ELF-1 (cell line): ENCODE data around the gene C1orf141.
"Not testable (repeated sequence)": the region's sequence is repeated elsewhere in the genome, so short reads cannot be mapped to it uniquely, and the experiment has no call there.

ENCODE experiments used
- DNase-seq: peaks from one replicate; pipeline ENCODE4 v3.0.0-alpha.2; 2016; ENCODE audit warnings: low read depth, low spot score

The C1orf141 gene

DNA sequence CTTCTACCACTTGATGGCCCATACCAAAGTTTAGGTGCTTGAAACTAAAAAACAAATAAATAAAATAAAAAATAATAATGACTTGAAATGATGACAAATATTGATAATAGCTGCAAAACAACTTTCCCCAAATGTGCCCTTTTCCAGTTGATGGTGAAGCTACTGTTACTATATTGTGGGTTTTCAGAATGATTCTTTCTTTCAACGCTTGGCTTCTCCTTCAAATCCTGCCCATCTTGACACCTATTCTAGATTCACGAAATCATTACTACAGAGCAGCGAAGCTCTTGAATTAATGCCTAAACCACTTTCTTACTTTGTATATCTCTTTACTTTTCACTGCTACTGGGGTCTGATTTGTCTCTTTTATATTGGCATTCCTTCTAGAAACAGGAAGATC is 9.2 kb upstream of the C1orf141 start:
- no peak for DNase-seq

DNA sequence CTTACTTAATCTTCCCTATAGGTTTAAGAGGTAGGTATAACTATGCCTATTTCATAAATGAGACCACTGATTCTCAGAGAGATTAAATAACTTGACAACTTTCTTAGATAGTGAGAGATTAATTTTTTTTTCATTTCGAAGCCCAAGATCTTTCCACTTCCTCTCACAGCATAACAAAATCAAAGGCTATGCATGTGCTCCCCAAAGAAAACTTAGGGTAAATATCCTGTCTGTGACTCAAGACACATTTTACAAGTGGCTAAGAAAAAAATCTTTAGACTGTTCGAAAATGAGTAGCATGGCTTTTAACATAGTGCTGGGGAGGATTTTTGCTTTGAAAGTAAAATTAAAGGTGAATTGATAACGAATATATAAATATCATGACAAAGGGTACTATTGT is 8.2 kb upstream of the C1orf141 start:
- DNase-seq = no peak

- not testable (repeated sequence) for DNase-seq
Measured at GRCh38 chr1:67141832-67142231, 7.1 kb upstream of the C1orf141 start.

- DNase-seq = no peak
Measured at GRCh38 chr1:67140460-67140859, 5.7 kb upstream of the C1orf141 start.

- no peak for DNase-seq
Measured at GRCh38 chr1:67138813-67139499, 4.2 kb upstream of the C1orf141 start.

DNA sequence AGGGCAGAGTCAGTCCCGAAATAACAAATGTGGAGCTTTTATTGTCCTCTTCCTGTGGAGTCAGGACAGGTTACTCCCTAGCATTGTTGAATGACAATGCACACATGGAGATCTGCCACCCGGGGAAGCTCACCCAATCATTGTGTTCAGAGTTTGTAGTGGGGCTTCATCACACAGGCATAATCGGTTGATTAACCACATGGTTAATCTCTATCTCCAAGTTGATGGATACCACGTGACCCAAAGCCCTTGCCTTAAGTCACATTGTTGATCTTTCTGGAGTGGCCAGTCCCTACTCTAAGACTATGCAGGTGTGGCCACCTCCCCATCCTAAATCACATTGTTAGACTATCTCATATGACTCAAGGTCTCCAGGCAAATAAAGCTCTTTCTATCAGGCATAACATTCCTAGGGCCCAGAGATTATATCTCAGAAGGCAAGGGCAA is 2.6 kb upstream of the C1orf141 start:
- DNase-seq = no peak

DNA sequence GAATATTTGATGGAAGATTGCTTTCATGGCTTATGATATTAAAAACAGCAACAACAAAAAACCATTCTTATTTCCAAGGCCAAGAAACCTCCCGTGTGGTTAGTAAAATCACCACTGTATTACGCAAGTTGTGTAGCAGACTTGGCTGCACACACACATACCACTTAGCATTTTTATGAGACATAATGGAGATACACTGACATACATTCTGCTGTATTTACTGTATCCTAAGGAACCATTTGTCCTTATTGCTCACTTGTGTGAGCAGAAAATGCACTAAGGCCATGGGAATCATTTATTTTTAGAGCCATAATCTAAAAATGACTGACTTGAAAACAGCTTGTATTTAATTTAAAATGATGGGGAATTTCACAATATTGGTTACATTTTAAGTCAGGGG is 584 bp upstream of the C1orf141 start:
- no peak for DNase-seq

- no peak for DNase-seq
Measured at GRCh38 chr1:67133177-67133576, 1.6 kb downstream of the C1orf141 start.

GRCh38 chr1:67130673-67131072 is 4.1 kb downstream of the C1orf141 start:
- no peak for DNase-seq

DNA sequence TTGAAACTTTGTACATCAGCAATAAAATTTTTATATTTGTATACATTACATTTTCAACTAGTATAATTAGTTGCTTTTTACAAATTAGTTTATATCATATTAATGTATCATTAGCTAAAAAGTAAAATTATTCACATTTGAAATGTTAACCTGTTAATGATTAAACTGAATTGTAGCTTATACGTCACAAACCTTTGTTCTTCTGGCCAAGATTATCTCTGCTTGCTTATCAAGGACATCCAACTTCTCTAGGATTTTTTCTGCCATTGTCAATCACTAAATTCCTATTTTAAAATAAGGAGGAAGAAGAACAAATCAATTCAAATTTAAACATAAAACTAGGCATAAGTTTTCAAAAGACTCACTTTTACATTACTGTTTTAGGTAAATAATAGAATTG is 7.8 kb downstream of the C1orf141 start:
- DNase-seq = no peak

DNA sequence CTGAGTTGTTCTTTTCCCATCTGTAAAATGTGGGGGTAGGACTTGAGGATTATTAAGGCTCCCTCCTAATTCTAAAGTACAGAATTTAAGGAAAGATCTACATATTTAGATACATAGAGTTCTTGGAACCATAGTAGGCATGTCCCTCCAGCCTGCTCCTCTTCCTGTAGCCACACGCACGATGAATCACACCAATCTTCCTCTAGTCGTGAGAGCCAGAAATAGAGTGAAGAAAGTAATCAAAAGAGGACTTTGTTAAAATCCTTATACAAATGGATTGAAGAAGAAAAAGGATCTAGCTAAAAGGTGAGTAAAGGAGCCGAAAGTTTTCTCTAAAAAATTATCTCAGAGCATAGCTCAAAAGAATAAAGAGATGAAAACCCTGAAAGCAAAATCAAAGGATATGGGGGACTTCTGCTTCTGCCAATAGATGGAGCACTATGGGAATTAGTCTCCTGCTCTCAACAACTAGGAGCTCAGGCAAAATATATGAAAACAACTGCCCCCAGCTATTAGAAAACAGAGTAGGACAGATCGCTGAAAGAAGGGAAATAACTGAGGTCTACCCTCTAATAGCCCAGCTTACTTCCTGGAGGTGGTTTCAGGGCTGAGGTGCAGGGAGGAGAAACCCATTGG is 8.5 kb downstream of the C1orf141 start:
- no peak for DNase-seq

GRCh38 chr1:67124455-67124854 is 10.3 kb downstream of the C1orf141 start:
- DNase-seq = no peak

- DNase-seq = no peak
Measured at GRCh38 chr1:67120855-67121619, 13.7 kb downstream of the C1orf141 start.

DNA sequence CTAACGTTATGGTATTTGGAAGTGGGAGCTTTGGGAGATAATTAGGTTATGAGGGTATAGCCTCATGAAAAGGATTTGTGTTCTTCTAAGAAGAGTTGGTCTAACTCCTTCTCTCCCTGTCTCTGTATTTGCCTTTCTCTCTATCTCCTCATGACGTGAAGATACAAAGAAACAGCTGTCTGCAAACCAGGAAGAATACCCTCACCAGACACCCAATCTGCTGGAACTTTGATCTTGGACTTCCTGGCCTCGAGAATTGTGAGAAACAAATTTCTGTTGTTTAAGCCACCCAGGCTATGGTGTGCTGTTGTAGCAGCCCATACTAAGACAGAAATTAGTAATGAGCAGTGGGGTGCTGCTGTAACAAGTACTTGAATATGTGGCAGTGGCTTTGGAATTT is 16.1 kb downstream of the C1orf141 start:
- no peak for DNase-seq

DNA sequence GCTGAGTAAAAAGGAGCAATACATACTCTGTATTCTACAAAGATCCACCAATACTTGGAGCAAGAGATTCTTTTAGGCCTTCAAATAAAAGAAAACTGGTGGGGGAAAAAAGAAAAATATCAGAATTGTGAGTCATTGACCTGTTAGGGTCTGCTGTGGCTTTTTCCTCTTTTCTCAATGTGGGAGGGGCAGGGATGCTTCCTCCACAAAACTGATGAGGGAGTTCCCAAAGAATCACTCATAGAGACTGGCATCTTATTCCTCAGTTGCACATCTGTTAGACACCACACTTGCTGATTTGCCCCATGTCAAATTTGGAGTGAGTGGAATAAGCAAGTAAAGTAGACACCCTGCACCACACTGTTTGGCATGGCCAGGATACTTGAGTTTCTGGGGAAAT is 16.6 kb downstream of the C1orf141 start:
- DNase-seq = no peak

- no peak for DNase-seq
Measured at GRCh38 chr1:67114162-67114561, 20.6 kb downstream of the C1orf141 start.

DNA sequence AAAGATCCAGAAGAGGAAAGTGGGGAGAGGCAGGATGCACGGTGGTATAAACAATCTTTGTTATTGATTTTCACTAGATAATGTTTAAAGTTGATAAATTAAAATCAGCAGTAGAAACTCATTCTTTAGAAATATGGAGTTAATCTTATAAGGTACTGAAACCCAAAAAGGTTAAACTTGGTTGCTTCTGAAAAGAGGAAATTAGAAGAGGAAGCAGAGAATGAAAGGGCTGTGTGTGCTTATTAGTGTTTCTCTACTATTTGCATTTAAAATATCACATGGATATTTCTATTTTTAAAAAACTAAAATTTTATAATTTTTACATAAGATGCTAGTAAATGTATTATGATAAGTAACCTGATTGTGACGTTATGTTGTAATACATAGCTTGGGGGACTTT is 24.4 kb downstream of the C1orf141 start:
- DNase-seq = no peak

DNA sequence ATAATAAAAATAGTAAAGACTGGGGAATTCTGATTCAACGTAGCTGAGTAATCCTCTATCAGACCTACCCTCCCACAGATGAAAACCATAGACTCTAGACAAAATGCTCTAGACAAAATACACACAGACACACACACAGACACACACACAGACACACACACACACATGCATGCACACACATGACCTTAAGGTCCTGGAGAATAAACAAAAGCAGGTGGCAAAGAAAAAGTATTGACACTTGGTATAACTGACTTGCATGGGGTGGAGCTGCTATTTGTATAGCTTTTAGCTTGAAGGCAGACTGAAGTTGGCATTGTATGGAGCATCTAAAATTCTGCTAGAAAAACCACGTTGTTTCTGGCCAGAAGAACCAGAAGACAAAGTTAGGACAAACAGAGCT is 29.3 kb downstream of the C1orf141 start:
- no peak for DNase-seq

DNA sequence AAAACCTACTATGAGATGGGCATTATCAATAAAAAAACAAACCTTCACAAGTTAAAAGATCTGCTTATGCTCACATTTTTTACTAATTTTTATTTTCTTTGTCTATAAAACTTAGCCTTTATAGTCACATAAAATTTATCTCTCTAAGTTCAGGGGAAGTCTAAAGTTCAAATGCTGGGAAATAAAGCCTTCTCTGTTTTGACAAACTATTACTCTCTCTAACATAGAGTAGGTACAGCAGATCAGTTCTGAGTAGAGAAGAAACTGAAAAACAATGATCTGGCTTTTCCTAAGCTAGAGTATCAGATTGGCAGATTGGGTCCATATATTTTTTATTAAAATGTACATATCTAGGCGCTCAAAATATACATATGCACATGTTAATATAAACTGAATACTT is 31.2 kb downstream of the C1orf141 start:
- DNase-seq = no peak

DNA sequence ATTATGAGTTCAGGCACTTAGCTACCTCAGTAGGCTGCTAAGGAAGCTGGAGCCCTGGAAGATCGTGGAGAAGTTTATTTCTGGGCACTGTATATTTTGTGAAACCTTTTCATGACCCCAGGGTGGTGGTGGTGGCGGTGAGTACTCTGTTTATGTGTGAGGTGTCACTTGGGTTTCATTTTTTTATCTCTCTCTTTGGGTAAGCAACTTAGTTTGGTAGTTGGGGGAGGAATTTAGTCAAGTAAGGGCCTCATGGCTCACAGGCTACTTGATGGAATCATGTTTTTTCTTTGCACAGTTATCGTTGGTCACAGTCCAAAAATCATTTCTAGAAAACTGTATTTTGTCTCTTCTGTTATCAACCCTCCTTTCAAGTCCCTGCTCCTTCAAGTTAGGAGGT is 33.9 kb downstream of the C1orf141 start:
- DNase-seq = no peak

DNA sequence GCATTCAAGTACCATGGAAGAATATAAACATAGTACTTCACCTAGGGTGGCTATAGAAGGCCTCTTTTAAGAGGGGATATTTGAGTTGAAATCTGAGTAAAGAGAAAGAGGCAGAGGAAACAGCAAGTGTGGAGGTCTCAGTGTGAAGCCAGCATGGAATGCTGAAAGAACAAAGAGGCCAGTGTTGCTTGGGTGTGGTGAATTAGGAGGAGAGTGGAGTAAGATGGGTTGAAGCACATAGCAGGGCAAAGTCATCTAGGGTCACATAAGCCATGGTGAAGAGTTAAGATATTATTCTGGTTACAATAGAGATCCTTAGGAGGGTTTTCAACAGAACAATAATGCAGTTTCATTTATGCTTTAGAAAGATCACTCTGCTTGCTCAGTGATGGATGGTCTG is 37.5 kb downstream of the C1orf141 start:
- peak; percentile 54 for DNase-seq

- no peak for DNase-seq
Measured at GRCh38 chr1:67094191-67094590, 40.6 kb downstream of the C1orf141 start.

GRCh38 chr1:67089685-67090208 is 45.0 kb downstream of the C1orf141 start:
- no peak for DNase-seq
